Stimulated activated CD4-positive, alpha-beta T cell treated with anti-CD3 and anti-CD28 coated beads, Interleukin-2, amount 100 ng/mL, for 48 hours (primary cell): ENCODE measurements around the gene PDE3A.

Source experiments
- DNase-seq, 2 donors: peaks; one replicate each; pipeline ENCODE4 v3.0.0-alpha.2; 2020

PDE3A gene

DNA sequence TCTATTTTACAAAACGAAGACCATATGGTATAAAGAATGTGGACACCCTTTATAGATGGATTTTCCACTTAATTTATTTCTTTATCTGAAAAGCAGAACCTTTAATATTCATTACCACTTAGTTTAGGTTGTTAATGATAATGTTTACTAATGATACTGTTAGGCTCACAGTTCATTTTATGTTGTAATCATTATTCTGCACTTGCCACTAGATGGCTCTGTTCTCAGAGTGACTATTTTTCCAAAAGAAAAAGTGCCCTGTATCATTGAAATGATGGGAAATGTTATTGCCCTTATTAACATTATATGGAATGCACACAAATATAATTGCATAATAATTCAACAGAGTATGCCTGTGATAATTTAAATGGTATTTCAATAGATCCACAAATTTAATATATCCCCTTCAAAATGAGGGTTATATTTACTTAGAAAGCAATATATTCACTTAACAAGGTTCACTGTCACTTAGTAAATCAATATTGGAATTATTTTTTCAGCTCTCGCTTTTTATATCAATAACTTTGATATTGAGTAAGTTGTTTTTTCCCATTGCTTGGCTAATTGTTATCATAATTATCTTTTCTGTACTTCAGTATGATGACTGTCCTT lies 95.7 kb downstream of the PDE3A start:
- DNase-seq, result no peak

DNA sequence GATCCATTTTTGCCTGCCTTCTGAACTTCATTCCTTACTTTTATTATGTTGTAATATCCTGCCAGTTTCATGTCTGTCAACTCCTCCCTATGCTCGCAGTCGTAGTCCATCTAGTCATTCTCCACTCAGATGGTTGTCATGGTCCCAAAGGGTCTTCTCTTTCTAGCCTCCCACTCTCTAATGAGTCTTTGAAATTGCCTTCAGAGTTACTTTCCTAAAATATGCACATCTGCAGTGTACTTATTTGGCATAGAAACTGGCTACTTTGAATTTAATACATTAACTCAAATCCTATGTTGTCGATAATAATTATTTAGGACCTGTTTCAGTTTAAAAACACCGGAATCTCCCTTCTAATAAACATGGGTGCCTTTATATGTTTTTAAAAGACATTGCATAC lies 101.0 kb downstream of the PDE3A start:
- no peak for DNase-seq

GRCh38 chr12:20469756-20470155 lies 101.4 kb downstream of the PDE3A start:
- DNase-seq, result no peak

DNA sequence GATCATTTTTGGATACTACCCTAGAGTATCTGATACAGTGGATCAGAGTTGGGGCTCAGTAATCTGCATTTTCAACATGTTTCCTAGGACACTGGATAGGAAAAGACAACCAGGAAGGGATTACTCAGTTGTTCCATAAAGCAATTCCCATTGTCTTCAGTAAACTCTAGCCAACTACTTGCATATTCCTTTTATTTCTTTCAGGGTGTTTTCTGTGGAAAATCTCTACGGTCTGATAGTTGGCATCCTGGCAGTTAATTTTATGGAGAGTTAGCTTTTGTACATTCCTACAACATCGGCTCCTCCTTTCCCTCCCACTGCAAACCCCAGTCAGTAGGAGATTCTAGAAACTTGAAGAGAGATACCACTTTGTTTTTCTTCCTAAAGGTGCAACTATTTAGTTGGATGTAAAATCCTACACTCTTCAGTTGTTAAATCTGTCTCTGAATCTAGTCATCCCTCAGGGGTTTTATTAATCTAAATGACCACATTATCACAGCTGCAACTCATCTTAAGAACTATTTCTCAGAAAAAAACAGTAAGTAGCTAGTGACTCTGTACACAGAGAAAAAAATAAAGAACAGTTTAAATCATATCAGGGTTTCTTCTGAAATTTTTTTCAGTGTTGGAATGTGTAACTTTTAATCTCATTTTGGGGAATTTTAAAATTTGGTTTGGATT lies 103.9 kb downstream of the PDE3A start:
- no peak for DNase-seq

DNA sequence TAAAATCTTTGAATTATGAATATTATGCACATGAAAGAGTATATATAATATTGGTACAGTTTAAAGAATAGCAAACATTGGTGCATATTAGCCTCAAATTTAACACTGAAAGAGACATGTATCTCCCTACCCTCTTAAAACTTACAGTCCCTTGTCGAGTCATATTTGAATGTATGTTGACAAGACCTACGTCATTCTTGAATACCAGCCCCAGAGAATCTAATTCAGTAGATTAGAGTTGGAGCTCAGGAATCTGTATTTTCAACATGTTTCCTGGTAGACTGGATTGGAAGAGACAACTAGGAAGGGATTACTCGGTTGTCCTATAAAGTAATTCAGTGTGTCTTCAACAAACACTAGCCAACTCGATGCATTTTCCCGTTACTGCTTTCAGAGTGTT lies 104.8 kb downstream of the PDE3A start:
- DNase-seq, result no peak

- DNase-seq, result no peak
Measured at GRCh38 chr12:20474016-20474415, 105.7 kb downstream of the PDE3A start.

GRCh38 chr12:20474443-20474842 lies 106.1 kb downstream of the PDE3A start:
- no peak for DNase-seq

DNA sequence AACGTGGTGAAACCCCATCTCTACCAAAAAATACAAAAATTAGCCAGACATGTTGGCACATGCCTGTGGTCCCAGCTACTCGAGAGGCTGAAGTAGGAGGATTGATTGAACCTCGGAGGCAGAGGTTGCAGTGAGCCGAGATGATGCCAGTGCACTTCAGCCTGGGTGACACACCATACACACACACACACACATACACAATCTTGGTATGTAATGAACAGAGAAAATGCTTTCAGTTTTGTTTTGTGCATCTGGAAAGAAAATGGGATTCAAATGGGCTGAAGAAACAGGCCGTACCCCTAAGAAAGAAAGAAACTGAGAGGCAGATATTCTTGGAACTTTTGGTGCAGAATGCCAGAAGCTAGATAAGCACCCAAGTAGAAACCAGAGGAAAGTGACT lies 107.2 kb downstream of the PDE3A start:
- DNase-seq, result no peak

DNA sequence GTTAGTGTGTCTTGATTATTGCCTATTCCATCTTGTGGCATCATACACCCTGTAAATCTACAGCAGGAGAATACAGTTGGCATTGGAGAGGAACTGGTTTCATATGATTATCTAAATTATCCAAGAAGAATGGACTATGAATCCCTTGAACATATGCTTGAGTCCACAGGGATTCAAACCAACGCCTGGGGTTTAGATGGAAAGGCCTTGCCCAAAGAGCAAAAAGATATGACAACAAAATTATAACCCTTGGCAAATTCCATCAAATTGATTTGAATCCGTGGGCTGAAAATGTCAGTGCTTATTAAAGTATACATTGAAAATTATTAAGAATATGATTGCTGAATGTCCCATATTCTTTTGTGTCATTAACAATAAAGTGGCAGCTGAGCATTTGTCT lies 108.2 kb downstream of the PDE3A start:
- DNase-seq, result no peak

DNA sequence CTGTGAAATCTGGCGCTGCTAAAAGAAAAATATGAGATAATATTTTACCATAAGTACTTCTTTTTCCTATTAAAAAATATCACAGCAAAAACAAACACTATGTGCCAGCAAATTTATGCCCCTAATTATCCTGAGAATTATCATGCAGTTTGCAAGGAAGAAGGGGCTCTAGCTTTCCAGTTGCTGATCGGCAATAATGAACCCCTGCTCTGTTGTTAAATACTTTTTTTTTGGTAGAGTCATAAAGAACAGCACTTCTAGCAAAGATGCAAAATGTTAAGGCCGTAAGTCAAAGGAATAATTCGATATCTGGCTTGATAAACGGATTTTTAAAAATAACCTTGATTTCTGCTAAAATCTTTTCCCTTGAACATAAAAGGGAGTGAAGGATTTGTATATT lies 108.9 kb downstream of the PDE3A start:
- DNase-seq, result no peak

- no peak for DNase-seq
Measured at GRCh38 chr12:20477672-20478071, 109.3 kb downstream of the PDE3A start.

DNA sequence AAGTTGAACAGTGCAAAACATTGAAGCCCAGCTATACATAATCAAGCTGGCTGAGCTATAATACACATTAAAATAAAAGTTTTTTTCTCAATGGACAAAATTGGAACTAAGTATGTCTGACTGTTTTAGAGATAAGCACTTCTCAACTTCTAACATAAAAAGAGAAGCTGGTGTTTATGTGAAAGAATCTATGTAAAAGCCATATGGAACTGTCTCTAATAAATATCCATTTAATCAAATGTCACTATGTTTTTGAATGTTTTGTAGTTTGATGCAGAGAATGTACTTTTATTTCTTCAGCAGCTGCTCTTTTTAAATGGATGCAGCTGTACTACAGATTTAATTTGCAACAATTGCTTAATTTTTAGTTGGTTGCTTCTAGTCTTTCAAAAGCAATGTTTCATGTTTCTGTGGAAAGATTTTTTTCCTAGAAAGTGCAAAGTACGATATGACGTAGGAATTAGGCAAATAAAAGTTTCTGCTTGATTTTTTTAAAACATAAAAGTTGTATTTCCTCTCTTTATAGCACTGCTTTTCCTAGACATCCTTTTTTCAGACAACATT lies 114.2 kb downstream of the PDE3A start:
- DNase-seq, result no peak

GRCh38 chr12:20483776-20484175 lies 115.4 kb downstream of the PDE3A start:
- no peak for DNase-seq

DNA sequence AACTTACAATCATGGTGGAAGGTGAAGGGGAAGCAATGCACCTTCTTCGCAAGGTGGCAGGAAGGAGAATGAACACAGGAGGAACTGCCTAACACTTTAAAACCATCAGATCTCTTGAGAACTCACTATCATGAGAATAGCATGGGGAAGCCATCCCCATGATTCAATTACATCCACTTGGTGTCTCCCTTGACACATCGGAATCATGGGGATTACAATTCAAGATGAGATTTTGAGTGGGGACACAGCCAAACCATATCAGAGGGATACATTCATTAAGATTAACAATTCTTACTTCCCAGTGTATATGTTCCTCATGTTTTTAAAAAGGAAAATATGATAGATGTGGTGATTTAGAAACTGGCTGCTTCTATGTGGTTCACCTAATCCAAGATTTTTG lies 117.9 kb downstream of the PDE3A start:
- DNase-seq, result no peak

DNA sequence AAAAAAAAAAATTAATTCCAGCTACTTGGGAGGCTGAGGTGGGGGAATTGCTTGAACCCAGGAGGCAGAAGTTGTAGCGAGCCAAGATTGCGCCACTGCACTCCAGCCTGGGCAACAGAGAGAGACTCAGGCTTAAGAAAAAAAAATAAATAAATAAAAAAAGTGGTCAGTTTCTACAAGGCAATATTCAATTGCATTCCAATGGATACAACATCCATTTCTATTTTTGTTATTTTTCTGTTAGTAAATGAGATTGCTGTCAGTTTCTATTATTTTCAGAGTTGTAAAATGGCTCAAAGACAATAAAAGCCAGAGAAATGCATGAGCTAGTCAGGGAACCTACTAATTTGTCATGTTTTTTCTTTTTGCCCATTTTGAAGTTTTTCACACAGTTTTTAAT lies 119.2 kb downstream of the PDE3A start:
- no peak for DNase-seq

DNA sequence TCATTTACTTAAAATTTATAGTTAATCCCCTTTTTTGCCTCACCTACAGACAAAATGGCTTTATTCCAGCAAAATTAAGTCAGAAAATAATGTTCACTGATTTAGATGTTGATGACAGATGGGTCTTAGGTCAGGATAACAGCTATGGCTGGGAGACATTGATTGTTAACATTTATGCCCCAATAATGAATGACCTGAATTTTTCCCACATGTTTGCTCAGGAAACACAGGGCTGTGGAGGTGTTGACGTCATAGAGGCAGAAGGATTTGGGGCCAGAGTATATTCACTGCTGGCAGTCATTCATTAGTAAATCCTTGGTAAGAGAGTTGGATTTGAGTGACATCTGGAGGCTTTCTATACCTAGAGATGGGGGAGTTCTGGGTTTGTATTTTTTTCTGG lies 121.3 kb downstream of the PDE3A start:
- no peak for DNase-seq

GRCh38 chr12:20490213-20490612 lies 121.9 kb downstream of the PDE3A start:
- DNase-seq, result no peak

DNA sequence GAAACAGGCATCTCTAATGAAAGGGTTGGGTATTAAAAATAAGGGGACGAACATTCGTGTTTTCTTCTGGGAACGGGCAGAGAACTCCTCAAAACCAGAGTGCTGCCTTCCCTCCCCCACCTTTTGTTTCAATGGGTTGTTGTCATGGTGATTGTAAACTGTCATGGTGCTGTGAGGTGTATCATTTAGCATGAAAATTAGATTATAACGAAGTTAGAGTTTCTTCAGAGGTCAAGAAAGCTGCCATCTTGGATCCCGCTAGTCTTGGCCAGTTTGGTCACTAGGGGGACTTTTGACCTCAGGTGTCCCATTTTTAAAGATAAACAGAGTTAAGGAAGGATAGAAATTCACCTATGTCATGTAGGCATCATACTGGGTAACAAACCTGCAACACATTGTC lies 123.0 kb downstream of the PDE3A start:
- no peak for DNase-seq

- DNase-seq, result no peak
Measured at GRCh38 chr12:20492251-20492760, 124.0 kb downstream of the PDE3A start.

DNA sequence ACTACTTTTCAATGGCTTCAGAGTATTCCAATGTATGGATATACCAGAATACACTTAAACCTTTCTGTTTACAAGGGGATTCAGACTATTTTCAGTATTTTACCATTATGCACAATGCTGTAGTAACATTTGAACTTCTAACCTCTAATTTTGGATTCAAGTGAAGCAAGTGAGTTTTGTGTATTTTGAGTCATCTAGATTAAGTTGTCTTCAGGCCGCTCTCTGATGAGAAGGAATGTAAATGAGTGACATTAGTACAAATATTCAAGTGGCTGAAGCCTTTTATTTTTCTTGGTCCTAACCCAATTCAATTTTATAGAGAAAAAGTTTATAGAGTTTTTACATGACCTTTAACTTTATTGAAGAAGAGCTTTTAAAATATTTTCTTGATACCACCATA lies 125.6 kb downstream of the PDE3A start:
- no peak for DNase-seq

DNA sequence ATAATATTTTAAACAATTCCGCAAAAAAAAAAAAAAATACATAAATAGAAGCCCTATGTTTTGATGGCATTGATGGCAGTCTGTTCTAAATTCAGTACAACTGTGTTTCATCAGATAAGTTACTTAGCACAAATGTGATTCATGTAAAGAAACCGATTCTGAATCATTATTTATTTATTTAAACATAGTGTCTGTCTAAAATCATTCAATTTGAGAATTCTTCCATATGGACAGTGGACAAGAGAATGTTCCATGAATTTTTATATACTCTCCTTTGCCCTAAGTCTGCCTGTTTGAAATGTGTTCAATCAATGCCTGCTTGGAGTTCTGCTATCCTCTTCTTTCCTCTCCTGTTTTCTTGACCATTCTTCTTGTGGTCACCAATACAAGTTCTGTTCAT lies 126.5 kb downstream of the PDE3A start:
- DNase-seq, result no peak

DNA sequence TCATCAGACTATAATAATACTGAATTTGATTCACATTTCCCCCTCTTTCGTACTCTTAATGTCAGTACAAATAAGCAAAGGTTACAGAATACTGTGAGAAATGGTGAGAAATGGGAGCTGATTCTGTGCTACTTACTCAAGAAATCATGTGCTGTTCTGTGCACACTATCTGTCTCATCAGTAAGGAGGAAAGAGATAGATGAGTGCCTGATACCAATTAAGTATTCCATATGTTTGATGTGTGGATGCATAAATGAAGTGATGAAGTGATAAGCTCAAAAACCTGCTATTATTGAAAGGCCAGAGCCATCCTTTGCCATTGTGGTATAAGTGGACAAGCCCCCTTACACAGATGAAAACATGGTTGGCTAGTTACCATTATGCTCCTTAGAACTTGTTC lies 127.7 kb downstream of the PDE3A start:
- no peak for DNase-seq

DNA sequence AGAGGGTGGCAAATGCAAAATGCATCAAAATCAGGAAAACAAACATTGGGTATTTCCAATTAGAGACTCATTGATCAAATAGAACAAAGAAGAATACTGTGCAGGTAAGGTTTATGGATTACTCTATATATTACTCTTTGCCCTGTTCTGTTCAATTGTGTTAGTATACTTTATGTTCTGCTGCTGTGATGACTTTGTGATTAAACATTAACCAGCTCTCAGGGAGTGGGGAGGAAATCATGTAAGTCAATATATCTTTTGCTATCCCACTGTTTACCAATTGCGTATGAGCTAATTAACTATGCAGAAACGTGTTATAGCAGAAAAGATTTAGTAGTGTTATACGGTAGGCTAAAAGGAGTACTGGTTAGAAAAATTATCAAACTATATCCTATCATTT lies 129.4 kb downstream of the PDE3A start:
- DNase-seq, result no peak

DNA sequence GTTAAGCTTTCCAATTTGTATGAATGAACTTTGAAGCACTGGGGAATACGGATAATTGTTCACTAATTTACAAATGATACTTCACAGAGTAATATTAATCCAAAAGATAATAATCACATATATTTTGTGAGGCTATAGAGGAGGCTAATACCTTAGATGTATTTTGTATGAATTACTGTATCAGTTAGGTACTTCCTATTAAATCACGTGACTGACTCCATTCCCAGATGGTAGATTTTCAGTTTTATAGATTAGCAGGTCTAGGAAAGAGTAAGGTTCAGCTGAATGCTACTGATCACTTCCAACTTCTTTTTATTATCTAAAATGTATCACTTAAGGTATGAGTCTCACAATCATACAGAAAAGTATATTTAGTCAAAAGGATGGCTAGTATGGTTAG lies 133.6 kb downstream of the PDE3A start:
- DNase-seq, result no peak

DNA sequence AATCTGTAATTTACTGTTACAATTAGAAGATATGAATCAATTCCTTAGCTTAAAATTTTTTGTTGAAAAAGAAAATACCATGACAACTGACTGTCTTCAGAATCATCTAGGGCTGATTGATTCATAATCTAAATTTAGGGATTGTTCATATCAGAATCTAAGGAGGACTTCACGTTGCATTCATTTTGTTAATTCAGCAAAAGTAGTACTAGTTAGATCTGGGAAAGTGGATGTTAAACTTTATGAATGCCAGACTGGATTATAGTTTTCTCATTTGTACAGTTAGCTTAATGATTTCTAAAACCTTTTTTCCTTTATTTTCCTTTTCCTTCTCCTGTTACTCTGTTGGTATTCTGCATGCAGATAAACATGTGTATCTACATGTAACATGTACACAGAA lies 135.5 kb downstream of the PDE3A start:
- no peak for DNase-seq
